Skeletal muscle tissue (tissue), 4 donors: ENCODE measurements around the gene ZNF182. TPM values are rescaled to one million over a fixed set of nuclear protein-coding genes. Genes with fewer than 3 reads are reported as not detected.
A peak's percentile ranks its signal among the peaks of the same experiment; 100 is the strongest.
"Not testable (repeated sequence)": the region's sequence is repeated elsewhere in the genome, so short reads cannot be mapped to it uniquely, and the experiment has no call there.

Source experiments
- H3K27ac ChIP-seq: one replicate; pipeline ENCODE4 v1.7.0; 2013; ENCODE audit warnings: mild to moderate bottlenecking, low read depth, low read length, inconsistent platforms
- H3K27me3 ChIP-seq, 3 donors: one replicate each; pipeline ENCODE4 v1.7.0; 2013; ENCODE audit warnings: low read length in 3 of 3; ENCODE audit not compliant: control insufficient read depth in 3 of 3, insufficient read depth in 3 of 3
- H3K36me3 ChIP-seq, 3 donors: one replicate each; pipeline ENCODE4 v1.7.0; 2013; ENCODE audit warnings: low read length in 3 of 3; ENCODE audit not compliant: control insufficient read depth in 3 of 3, insufficient read depth in 3 of 3
- H3K4me1 ChIP-seq, 3 donors: one replicate each; pipeline ENCODE4 v1.7.0; 2013; ENCODE audit warnings: low read length in 3 of 3, mild to moderate bottlenecking in 3 of 3; ENCODE audit not compliant: control insufficient read depth in 3 of 3, insufficient read depth in 3 of 3
- H3K4me3 ChIP-seq, 3 donors: one replicate each; pipeline ENCODE4 v1.7.0; 2013; ENCODE audit warnings: low read length in 3 of 3
- H3K9ac ChIP-seq, 3 donors: one replicate each; pipeline ENCODE4 v1.7.0; 2013; ENCODE audit warnings: low read length in 3 of 3, mild to moderate bottlenecking in 3 of 3, moderate library complexity in 2 of 3, low read depth in 1 of 3
- H3K9me3 ChIP-seq, 3 donors: one replicate each; pipeline ENCODE4 v1.7.0; 2013; ENCODE audit warnings: low read length in 3 of 3; ENCODE audit not compliant: control insufficient read depth in 3 of 3
- total RNA-seq: library from RNA; depleted of rRNA; stranded (reverse); fragments of >200 nt; gene quantifications from one replicate; pipeline ENCODE4 v1.2.3, GENCODE V29; 2014
- donor health status: Osteomylitis.

Gene ZNF182
- total RNA-seq, 1 donor from 2014 or later, result 2.6 TPM

DNA sequence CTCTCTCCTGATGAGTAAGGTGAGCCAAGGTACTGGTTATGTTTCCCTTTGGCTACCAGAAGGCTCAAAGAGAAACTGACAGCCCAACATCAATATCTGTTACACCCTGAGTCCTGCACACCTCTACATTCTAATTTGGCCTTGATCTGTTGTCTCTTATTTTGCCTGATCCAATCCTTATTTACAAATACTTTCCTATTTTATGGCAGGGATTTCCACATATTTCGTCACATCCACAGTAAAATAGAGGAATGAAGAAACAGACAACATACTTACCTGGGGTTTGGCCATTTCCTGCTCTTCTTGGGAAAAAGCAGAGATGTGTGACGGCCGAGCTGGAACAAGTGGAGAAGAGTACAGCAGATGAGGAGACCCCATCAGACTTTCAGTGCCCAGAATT is 1.5 kb downstream of the ZNF182 start:
- Histone ChIP-seq H3K9ac (no peak overlapping the region), H3K27ac (no peak overlapping the region), H3K27me3 (no peaks in the 10 kb centered on the region), H3K9me3 (peaks cover 0 to 2% (median 0%) of the 10 kb centered on the region in 3 donors), H3K4me3 (no peak overlapping the region), H3K4me1 (peaks cover 0 to 5% (median 2%) of the 10 kb centered on the region in 3 donors), H3K36me3 (no peaks in the 10 kb centered on the region)

DNA sequence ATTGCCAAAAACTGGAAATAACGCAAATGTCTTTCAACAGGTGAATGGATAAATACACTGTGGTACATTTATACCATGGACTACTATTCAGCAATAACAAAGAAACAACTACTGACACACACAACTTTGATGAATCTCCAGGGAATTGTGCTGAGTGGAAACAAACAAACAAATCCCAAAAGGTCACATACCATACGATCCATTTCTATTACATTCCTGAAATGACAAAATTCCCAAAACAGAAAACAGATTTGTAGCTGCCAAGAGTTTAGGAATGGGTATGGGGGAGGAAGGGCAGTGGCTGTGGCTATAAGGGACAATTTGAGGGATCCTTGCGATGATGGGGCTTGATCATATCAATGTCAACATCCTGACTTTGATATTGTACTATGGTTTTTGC is 2.5 kb downstream of the ZNF182 start:
- Histone ChIP-seq H3K9me3 (peaks cover 0 to 1% (median 0%) of the 10 kb centered on the region in 3 donors), H3K27me3 (no peaks in the 10 kb centered on the region), H3K9ac (no peak overlapping the region), H3K4me1 (peaks cover 0 to 5% (median 2%) of the 10 kb centered on the region in 3 donors), H3K27ac (no peak overlapping the region), H3K36me3 (peaks cover 2 to 5% (median 4%) of the 10 kb centered on the region in 3 donors), H3K4me3 (no peak overlapping the region)

DNA sequence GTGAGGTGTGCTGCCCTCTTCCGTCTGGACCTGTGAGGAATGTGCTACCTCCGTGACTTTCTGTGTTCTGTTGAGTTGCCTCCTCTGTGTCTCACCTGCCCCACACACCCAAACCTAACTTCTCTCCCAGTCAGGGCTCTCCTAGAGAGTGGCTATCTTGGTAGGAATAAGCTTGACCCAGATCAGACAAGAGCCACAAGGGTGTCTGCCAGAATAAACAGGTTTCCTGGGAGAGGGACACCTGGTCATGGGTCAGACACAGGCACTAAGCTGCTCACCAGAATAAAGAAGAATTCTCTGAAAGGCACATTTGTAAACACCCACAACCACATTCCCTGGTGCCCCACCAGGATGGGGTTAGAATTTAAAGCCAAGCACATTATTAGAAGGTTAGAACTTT is 11.1 kb downstream of the ZNF182 start:
- no peaks in the 10 kb centered on the region for H3K4me1 ChIP-seq
- H3K9ac ChIP-seq, result no peak overlapping the region

DNA sequence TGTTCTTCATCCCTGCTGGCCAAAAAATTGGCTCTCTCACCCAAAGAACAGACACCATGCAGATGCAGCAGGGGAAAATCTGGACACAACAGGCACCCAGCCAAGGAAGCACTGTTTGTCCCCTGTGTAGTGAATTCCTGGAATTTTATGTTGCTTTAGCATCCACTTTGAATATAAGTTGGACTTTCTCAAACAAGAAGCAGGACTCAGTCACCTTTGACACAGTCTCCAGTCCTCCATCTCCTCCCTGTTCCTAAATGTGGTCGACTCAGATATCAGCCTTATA is 11.8 kb downstream of the ZNF182 start:
- H3K27ac ChIP-seq, result no peak overlapping the region
- no peak overlapping the region for H3K9ac ChIP-seq
- no peak overlapping the region for H3K4me3 ChIP-seq
- H3K4me1 ChIP-seq, result no peaks in the 10 kb centered on the region
- H3K9me3 ChIP-seq, result no peaks in the 10 kb centered on the region
- H3K27me3 ChIP-seq, result no peaks in the 10 kb centered on the region
- peaks cover 2 to 15% (median 15%) of the 10 kb centered on the region in 3 donors for H3K36me3 ChIP-seq

More for the DNA sequence above, 11.1 kb downstream of the ZNF182 start:
- no peak overlapping the region for H3K27ac ChIP-seq
- H3K27me3 ChIP-seq, result no peaks in the 10 kb centered on the region
- H3K9me3 ChIP-seq, result no peaks in the 10 kb centered on the region
- H3K4me3 ChIP-seq, result no peak overlapping the region
- peaks cover 2 to 11% (median 9%) of the 10 kb centered on the region in 3 donors for H3K36me3 ChIP-seq

- Histone ChIP-seq H3K4me1 (no peaks in the 10 kb centered on the region), H3K4me3 (no peak overlapping the region), H3K27me3 (no peaks in the 10 kb centered on the region), H3K27ac (no peak overlapping the region), H3K36me3 (peaks cover 0 to 11% (median 10%) of the 10 kb centered on the region in 3 donors), H3K9ac (no peak overlapping the region), H3K9me3 (no peaks in the 10 kb centered on the region)
Observed at GRCh38 chrX:47991263-47992094, 12.3 kb downstream of the ZNF182 start.

DNA sequence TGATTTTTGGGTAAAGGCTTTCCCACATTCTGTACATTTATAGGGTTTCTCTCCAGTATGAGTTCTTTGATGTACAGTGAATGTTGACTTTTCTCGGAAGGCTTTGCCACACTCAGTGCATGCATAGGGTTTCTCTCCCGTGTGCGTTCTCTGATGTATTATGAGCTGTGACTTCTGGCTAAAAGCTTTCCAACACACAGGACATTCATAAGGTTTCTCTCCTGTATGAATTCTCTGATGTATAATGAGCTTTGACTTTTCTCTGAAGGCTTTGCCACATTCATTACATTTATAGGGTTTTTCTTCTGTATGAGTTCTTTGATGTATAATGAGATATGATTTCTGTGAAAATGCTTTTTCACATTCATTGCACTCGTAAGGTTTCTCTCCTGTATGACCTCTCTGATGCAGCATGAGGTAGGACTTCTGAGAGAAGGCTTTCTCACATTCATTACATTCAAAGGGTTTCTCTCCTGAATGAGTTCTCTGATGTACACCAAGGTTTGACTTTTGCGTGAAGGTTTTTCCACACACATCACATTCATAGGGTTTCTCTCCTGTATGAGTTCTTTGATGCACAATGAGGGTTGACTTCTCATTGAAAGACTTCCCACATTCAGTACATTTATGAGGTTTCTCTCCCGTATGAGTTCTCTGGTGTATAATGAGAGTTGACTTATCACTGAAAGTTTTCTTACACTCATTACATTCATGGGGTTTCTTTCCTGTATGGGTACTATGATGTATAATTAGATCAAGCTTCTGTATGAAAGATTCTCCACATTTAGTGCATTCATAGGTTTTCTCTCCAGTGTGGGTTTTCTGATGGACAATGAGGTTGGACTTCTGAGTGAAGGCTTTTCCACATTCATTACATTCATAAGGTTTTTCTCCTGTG is 27.3 kb downstream of the ZNF182 start:
- no peaks in the 10 kb centered on the region for H3K27me3 ChIP-seq

DNA sequence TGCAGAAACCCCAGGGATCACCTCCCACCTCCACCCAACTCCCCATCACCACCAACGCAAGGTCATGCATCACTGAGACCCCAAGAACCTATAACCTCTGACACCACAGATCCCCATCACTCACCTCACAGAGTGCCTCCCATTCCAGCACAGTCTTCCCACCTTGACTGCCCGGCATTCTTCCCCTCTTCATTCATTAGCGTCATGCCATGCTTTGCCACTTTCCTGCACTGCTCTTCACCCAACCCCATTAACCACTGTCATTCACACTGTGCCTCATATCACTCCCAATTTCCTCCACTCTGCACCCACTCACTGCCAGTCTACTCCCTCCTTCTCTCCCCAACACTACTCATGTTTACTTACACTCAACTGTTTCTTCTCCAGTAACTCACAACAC is 30.6 kb downstream of the ZNF182 start:
- Histone ChIP-seq H3K27me3 (no peaks in the 10 kb centered on the region), H3K4me3 (no peak overlapping the region), H3K36me3 (peaks cover 11 to 26% (median 17%) of the 10 kb centered on the region in 3 donors), H3K4me1 (no peaks in the 10 kb centered on the region), H3K9me3 (peaks cover 12 to 26% (median 22%) of the 10 kb centered on the region in 3 donors), H3K27ac (no peak overlapping the region), H3K9ac (no peak overlapping the region)

More for the DNA sequence above, 27.3 kb downstream of the ZNF182 start:
- Histone ChIP-seq H3K9me3 (peaks cover 12 to 30% (median 25%) of the 10 kb centered on the region in 3 donors), H3K27ac (no peak overlapping the region), H3K4me3 (peak overlapping the region in 1 of 3 donors; percentile 41), H3K36me3 (peaks cover 27 to 39% (median 28%) of the 10 kb centered on the region in 3 donors), H3K9ac (no peak overlapping the region), H3K4me1 (no peaks in the 10 kb centered on the region)

DNA sequence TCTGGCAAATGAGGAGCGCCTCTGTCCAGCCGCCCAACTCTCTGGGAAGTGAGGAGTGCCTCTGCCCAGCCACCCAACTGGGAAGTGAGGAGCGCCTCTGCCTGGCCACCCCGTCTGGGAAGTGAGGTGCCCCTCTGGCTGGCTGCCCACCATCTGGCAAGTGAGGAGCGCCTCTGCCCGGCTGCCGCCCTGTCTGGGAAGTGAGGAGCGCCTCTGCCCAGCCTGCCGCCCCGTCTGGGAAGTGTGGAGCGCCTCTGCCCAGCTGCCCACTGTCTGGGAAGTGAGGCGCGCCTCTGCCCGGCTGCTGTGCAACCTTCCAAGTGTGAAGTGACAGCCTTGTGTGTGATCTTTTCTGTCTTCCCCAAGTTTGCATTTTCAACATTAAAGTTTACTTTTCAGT is 38.3 kb downstream of the ZNF182 start:
- H3K4me3 ChIP-seq, H3K9ac ChIP-seq, H3K27ac ChIP-seq, H3K9me3 ChIP-seq, H3K27me3 ChIP-seq, H3K4me1 ChIP-seq, H3K36me3 ChIP-seq: not testable (repeated sequence)

DNA sequence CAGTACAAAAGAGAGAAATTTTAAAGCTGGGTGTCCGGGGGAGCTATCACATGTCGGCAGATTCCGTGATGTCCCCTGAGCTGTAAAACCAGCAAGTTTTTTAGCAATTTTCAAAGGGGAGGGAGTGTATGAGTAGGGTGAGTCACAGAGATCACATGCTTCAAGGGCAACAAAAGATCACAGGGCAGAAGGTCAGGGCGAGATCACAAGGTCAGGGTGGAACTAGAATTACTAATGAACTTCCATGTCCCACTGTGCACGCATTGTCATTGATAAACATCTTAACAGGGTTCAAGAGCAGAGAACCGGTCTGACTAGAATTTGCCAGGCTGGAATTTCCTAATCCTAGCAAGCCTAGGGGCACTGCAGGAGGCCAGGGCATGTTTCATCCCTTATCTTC is 42.0 kb downstream of the ZNF182 start:
- not testable (repeated sequence) for H3K36me3 ChIP-seq, H3K27ac ChIP-seq, H3K4me1 ChIP-seq, H3K9me3 ChIP-seq, H3K9ac ChIP-seq, H3K4me3 ChIP-seq, H3K27me3 ChIP-seq

DNA sequence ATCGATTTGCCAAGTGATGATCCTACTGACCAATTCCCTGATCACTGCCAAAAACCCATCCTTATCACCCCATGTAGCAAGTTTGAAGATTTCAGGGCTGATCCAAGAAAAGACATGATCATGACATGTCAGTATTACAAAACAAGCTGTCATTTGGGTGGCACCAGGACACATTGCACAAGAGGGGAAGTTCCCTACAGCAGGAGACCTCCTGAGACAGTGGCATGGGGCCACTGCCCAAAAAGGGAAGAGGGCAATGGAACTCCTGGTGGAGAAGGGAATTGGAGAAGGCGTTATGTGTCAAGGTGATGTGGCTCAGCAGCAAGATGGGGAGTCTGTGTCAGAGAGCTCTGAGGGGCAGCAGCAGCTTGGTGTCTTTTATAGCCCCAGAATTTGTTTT is 43.4 kb downstream of the ZNF182 start:
- no peak overlapping the region for H3K9ac ChIP-seq
- no peak overlapping the region for H3K27ac ChIP-seq
- peaks cover 0 to 8% (median 0%) of the 10 kb centered on the region in 3 donors for H3K9me3 ChIP-seq
- H3K36me3 ChIP-seq, result no peaks in the 10 kb centered on the region
- no peak overlapping the region for H3K4me3 ChIP-seq
- no peaks in the 10 kb centered on the region for H3K27me3 ChIP-seq
- no peaks in the 10 kb centered on the region for H3K4me1 ChIP-seq
